IgD-negative memory B cell (primary cell): Measurements from ENCODE around the gene ABHD10. TPM values are rescaled to one million over a fixed set of nuclear protein-coding genes. Genes with fewer than 3 reads are reported as not detected.

Experiments used
- H3K27ac Mint-ChIP-seq, 3 donors: one replicate each; pipeline ENCODE4 v1.8.0; 2020 to 2022; ENCODE audit warnings: mild to moderate bottlenecking in 3 of 3, mixed read lengths in 3 of 3, moderate library complexity in 1 of 3
- H3K27me3 Mint-ChIP-seq: one replicate; pipeline ENCODE4 v1.8.0; 2021; ENCODE audit warnings: mixed read lengths
- H3K36me3 Mint-ChIP-seq: one replicate; pipeline ENCODE4 v1.8.0; 2020; ENCODE audit warnings: mild to moderate bottlenecking, mixed read lengths
- H3K4me1 Mint-ChIP-seq, 3 donors: one replicate each; pipeline ENCODE4 v1.8.0; 2020 to 2022; ENCODE audit warnings: mixed read lengths in 3 of 3, mild to moderate bottlenecking in 1 of 3
- H3K4me3 Mint-ChIP-seq, 4 donors: one replicate each; pipeline ENCODE4 v1.8.0; 2020 to 2022; ENCODE audit warnings: mild to moderate bottlenecking in 4 of 4, mixed read lengths in 4 of 4, moderate library complexity in 3 of 4
- H3K9me3 Mint-ChIP-seq, 3 donors: one replicate each; pipeline ENCODE4 v1.8.0; 2020 to 2021; ENCODE audit warnings: mixed read lengths in 3 of 3, mild to moderate bottlenecking in 1 of 3
- polyA plus RNA-seq: library from polyadenylated mRNA; unstranded; fragments of 300-500 nt; fragmentation: Illumina TruSeq; gene quantifications from one replicate; pipeline ENCODE4 v1.2.3, GENCODE V29; 2021

The ABHD10 gene
- polyA plus RNA-seq, 1 donor from 2014 or later = 44.2 TPM

DNA sequence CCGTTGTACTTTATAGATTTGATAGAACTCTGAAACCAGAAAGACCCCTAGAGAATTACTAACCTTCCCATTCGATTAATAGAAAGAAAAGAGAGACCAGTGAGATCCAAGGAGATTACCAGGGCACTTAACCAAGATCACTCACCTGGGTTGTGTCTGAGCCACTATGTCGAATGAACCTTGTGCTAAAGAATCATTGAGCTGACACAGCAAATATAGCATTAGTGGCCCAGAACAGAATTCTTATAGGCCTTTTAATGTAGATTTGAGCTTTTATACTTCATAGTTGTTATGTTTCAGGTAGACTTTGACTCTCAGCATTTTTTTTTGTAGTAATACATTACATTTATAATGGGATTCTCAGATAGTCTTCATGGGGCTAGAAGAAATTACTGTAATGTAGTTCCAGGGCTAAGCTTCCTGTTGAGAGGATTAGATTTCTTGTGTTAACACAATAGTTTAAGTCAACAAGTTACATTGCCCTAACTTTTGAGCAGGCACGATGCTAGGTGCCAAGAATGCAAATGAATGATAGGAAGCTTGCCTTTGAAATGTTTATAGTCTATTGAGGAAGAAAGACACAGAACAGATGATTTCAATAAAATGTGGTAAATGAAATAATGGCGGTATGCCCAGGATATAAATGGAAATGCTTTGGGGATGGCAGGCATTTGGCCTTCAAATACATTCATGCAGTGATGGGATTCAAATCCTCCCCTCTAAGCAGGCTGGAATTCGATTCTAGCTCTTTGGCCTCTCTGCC lies 24.4 kb upstream of the ABHD10 start:
- peaks cover 2% of the 10 kb centered on the region for H3K27me3 Mint-ChIP-seq
- peaks cover under 1% of the 10 kb centered on the region for H3K36me3 Mint-ChIP-seq
- H3K4me1 Mint-ChIP-seq = no peaks in the 10 kb centered on the region
- H3K27ac Mint-ChIP-seq = no peak overlapping the region
- H3K9me3 Mint-ChIP-seq = no peaks in the 10 kb centered on the region
- no peak overlapping the region for H3K4me3 Mint-ChIP-seq

DNA sequence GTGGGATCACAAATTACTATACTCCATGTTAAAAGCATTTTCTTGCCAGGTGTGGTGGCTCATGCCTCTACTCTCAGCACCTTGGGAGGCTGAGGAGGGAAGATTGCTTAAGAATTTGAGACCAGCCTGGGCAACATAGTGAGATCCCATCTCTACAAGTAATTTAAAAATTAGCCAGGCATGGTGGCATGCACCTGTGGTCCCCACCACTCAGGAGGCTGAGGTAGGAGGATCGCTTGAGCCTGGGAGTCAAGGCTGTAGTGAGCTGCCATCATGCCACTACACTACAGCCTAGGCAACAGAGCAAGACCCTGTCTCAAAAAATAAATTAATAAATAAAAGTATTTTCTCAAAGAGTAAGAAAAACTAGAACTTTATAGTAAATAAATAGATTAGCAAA lies 22.9 kb upstream of the ABHD10 start:
- Mint-ChIP-seq H3K4me1 (no peaks in the 10 kb centered on the region), H3K4me3 (no peak overlapping the region), H3K36me3 (peaks cover 3% of the 10 kb centered on the region), H3K9me3 (no peaks in the 10 kb centered on the region), H3K27ac (no peak overlapping the region), H3K27me3 (peaks cover 2% of the 10 kb centered on the region)

- H3K27me3 Mint-ChIP-seq = peaks cover 2% of the 10 kb centered on the region
- no peak overlapping the region for H3K27ac Mint-ChIP-seq
- no peaks in the 10 kb centered on the region for H3K4me1 Mint-ChIP-seq
- H3K36me3 Mint-ChIP-seq = peaks cover 3% of the 10 kb centered on the region
- H3K4me3 Mint-ChIP-seq = no peak overlapping the region
- no peaks in the 10 kb centered on the region for H3K9me3 Mint-ChIP-seq
Measured at GRCh38 chr3:111956449-111956848, 22.4 kb upstream of the ABHD10 start.

DNA sequence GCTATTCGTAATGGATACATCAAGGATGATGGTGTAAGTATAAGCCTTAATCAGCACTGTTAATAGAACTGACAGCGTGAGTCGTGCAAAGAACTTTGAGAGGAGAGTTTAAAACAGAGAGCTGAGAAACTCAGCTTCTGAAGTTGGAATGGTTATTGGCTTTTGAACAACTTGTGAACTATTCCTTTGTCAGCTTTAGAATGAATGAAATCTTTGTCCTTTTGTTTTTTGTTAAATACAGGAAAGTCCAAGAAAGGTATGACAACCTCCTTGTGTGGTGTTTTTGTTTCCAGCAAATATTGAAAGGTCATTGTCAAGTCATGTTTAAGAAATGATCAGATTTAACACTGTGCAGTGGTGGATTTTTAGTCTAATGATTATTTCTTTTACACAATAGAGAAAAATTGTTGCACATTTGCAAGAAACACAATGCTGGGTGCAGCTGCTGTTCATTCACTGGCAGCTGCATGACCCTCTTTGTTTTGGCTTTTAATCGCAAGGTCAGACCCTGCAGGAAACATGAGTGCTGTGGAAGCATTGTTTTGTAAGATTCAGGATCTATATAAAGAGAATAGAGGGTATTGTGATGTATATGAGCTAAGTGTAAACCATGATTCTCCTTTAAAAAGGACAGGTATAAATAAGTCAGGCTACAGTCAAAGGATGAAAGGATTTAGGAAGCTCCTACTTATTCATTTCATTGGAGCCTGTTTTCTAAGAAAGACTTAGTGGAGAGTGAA lies 21.7 kb upstream of the ABHD10 start:
- no peak overlapping the region for H3K27ac Mint-ChIP-seq
- H3K9me3 Mint-ChIP-seq = no peaks in the 10 kb centered on the region
- H3K4me3 Mint-ChIP-seq = no peak overlapping the region
- H3K4me1 Mint-ChIP-seq = no peaks in the 10 kb centered on the region
- H3K27me3 Mint-ChIP-seq = no peaks in the 10 kb centered on the region
- peaks cover 3% of the 10 kb centered on the region for H3K36me3 Mint-ChIP-seq

DNA sequence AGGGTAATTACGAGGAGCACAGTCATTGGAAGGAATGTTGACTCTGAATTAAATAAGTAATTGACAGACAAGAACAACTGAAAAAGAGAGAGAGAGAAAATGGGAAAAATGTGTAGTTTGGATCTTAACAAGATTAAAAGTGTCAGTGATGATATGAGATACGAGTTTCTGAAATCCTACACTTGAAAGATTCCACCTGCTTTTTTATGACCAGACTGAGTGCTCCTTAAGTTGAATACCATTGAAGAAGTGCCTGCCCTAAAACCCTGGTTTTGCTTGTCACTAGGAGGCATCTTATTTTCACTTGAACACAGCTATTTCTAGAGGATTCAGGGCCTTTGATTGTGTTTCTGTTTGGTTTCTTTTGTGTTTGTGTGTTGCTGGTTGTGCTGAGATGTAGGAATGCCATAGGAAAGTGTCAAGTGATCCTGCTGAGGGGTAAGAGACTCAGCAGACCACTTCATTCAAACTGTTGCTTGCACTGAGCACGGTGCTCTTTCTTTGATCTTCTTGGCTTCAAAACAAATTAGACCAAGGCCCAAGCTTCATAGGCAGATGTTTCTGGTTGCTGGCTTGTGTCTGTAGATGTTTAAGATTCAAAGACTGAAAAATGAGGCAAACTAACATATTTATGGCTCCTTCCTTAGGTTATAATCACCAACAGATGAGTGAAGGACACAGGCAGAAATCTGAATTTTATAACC lies 17.2 kb upstream of the ABHD10 start:
- H3K27me3 Mint-ChIP-seq = no peaks in the 10 kb centered on the region

DNA sequence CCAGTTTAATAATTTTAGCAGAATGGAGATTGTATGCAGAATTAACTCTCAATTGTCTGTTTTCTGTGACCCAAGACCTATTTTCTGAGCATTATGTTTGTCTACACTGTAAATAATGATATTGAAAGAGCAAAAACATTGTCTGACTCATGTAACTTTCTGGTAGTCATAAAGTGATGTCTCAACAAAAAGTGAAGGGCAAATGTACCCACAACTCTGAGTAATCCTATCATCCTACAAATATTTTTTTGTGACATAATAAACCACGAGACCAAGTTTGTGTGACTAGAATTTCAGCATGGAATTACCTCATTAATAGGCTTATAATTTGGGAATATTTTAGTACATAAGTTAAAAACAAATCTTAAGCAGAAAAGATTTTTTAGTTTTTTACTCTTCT lies 15.4 kb upstream of the ABHD10 start:
- Mint-ChIP-seq H3K36me3 (peaks cover 3% of the 10 kb centered on the region), H3K27me3 (no peaks in the 10 kb centered on the region), H3K4me1 (peaks cover 2 to 5% (median 2%) of the 10 kb centered on the region in 3 donors)

More for the DNA sequence above, 17.2 kb upstream of the ABHD10 start:
- Mint-ChIP-seq H3K9me3 (no peaks in the 10 kb centered on the region), H3K4me1 (no peaks in the 10 kb centered on the region), H3K4me3 (no peak overlapping the region), H3K27ac (no peak overlapping the region), H3K36me3 (peaks cover 3% of the 10 kb centered on the region)

GRCh38 chr3:111965484-111965883 lies 13.3 kb upstream of the ABHD10 start:
- no peak overlapping the region for H3K4me3 Mint-ChIP-seq
- H3K27me3 Mint-ChIP-seq = no peaks in the 10 kb centered on the region
- no peaks in the 10 kb centered on the region for H3K36me3 Mint-ChIP-seq
- no peaks in the 10 kb centered on the region for H3K9me3 Mint-ChIP-seq
- peaks cover 2 to 5% (median 2%) of the 10 kb centered on the region in 3 donors for H3K4me1 Mint-ChIP-seq
- no peak overlapping the region for H3K27ac Mint-ChIP-seq

More for the DNA sequence above, 15.4 kb upstream of the ABHD10 start:
- Mint-ChIP-seq H3K9me3 (no peaks in the 10 kb centered on the region), H3K27ac (no peak overlapping the region), H3K4me3 (no peak overlapping the region)

DNA sequence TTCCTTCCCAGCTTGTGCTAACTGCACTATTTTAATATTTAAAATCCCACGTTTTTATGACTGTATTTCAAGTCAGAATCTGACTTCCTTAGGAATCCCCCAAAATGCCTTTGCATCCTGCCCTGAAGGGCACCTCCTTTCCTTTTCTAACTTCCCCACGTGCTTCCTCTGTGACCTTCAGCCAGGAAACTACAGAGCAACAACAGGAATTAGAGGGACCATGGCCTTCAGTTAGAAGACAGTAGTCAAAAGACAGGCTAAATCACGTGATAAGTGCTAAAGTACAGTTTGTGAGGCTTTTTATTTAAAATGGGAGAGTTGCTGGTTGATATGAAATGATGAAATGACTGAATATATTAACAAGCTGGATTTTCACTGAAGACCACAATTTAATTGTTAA lies 11.8 kb upstream of the ABHD10 start:
- no peak overlapping the region for H3K27ac Mint-ChIP-seq
- no peaks in the 10 kb centered on the region for H3K36me3 Mint-ChIP-seq
- no peak overlapping the region for H3K4me3 Mint-ChIP-seq
- H3K4me1 Mint-ChIP-seq = peaks cover 2 to 5% (median 2%) of the 10 kb centered on the region in 3 donors
- no peaks in the 10 kb centered on the region for H3K9me3 Mint-ChIP-seq
- H3K27me3 Mint-ChIP-seq = no peaks in the 10 kb centered on the region

- H3K9me3 Mint-ChIP-seq = no peaks in the 10 kb centered on the region
- peaks cover 2 to 5% (median 2%) of the 10 kb centered on the region in 3 donors for H3K4me1 Mint-ChIP-seq
- no peaks in the 10 kb centered on the region for H3K27me3 Mint-ChIP-seq
- H3K27ac Mint-ChIP-seq = no peak overlapping the region
- H3K36me3 Mint-ChIP-seq = no peaks in the 10 kb centered on the region
- no peak overlapping the region for H3K4me3 Mint-ChIP-seq
Measured at GRCh38 chr3:111967651-111968274, 11.1 kb upstream of the ABHD10 start.

DNA sequence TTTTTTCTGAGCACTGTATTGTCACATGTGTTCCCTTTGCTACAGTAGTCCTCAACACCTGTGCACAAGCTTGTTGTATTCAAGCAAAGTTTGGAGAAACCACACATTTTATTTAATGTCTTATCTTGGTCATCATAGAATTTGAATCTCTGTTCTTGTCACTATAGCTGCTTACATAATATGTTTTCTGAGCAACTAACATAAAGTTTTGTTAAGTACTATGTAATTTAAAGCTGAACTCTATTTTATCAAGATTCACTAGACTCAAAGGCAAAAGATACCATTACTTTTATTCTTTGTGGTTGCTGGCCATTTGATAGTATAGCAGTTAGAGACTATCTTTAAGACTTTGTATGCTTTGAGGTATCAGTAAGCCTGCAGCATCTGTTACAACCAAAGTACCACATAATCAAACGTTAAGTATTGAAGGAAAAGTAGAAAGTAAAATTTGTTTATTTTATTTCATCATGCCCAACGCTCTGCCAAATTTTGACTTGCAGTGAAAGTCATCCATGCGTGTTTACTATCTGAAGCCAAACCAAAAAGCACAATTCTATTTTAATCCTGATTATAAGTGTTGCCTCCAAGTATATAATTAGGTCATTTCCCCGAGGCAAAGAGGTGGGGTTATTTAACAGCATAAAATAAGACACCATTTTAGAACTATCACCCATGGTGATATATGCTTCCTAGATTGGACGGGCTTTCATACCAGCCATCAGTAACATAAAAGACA lies 10.3 kb upstream of the ABHD10 start:
- Mint-ChIP-seq H3K9me3 (no peaks in the 10 kb centered on the region), H3K27me3 (no peaks in the 10 kb centered on the region), H3K4me1 (peaks cover 2 to 5% (median 2%) of the 10 kb centered on the region in 3 donors), H3K36me3 (no peaks in the 10 kb centered on the region), H3K4me3 (no peak overlapping the region), H3K27ac (no peak overlapping the region)

DNA sequence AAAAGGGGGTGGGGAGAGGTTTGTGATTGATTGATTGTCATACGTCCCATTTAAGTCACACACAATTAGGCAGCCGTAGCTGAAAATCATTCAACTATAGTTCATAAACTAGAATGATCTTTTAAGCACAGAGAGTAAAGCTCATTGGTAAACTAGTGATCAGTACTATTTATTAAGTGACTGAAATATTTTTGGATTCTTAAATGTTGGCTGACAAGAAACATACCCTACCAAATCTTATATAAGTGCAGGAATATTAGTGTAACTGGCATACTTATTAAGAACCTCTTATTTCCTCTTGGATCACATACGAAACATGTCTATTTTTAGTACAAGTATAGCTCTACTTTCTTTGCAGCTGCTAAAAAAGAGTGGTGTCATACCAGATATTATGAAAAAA lies 8.4 kb upstream of the ABHD10 start:
- H3K27ac Mint-ChIP-seq = no peak overlapping the region
- H3K36me3 Mint-ChIP-seq = no peaks in the 10 kb centered on the region
- H3K4me3 Mint-ChIP-seq = no peak overlapping the region
- H3K27me3 Mint-ChIP-seq = peaks cover 2% of the 10 kb centered on the region
- H3K9me3 Mint-ChIP-seq = no peaks in the 10 kb centered on the region
- H3K4me1 Mint-ChIP-seq = peaks cover 2 to 5% (median 2%) of the 10 kb centered on the region in 3 donors

DNA sequence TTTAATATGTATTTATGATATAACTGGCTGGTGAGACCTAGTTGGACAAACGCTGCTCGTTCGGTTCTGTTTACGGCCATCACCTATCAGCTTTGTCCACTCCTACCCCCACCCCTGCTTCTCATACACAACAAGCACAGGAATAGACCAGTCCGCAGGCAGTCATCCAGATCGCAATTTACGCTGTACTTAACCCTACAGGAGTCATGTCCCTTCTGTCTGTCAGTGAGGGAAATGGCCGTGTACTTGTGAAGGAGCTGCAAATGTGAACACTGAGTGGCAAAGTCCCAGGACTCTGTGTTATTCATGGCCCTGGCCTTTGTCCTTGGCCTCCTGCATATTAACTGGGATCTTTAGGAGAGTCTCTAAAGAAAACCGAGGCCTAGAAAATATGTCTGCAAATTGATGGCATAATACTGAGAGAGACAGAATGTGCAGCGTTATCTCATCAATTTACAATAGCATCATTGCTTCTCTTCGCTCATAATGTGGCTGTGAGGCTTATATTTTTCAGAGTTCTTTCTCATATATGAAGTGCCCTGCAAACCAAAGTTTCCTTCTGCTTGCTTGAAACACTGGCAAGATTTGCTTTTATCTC lies 7.2 kb upstream of the ABHD10 start:
- Mint-ChIP-seq H3K4me3 (no peak overlapping the region), H3K27ac (no peak overlapping the region), H3K9me3 (no peaks in the 10 kb centered on the region), H3K36me3 (no peaks in the 10 kb centered on the region), H3K27me3 (peaks cover 2% of the 10 kb centered on the region), H3K4me1 (peaks cover 2 to 10% (median 2%) of the 10 kb centered on the region in 3 donors)

DNA sequence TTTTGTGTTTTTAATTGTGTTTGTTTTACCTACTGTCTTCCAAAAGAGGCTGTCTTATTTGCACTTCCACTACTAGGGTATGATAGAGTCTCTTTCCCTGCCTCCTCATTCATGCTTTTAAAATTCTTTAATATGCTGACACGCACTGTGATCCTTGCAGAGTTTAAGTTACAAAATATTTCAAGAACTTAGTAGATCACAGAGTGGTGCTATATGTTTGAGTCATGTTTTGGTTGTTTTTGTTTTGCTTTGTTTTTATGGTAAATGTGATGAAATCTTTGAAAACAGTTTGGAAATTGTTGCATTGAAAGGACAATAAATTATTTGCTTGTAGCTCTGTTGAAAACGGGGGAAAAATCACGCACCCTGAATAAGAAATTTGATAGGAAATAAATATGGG lies 5.9 kb upstream of the ABHD10 start:
- Mint-ChIP-seq H3K9me3 (no peaks in the 10 kb centered on the region), H3K36me3 (no peaks in the 10 kb centered on the region), H3K4me3 (no peak overlapping the region), H3K4me1 (peaks cover 0 to 7% (median 0%) of the 10 kb centered on the region in 3 donors), H3K27ac (no peak overlapping the region), H3K27me3 (peaks cover 4% of the 10 kb centered on the region)

DNA sequence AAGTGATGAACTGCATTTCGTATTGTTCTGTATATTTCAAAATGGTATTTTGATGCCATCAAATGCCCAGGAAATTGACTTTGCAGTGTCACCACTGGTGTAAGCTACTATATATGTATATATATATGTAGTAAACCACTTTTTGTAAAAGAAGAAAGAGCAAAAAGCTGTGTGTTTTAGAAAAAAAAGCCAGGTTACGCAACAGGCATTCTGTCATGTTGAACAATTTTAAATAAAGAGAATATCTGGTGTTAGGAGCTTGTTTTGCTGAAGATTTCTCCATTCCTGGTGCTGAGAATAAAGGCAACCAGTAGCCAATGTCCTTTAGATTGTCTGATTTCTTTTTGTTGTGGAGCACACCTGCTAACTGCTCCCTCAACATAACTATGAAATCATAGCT lies 3.7 kb upstream of the ABHD10 start:
- H3K4me1 Mint-ChIP-seq = peaks cover 6 to 22% (median 8%) of the 10 kb centered on the region in 3 donors
- H3K36me3 Mint-ChIP-seq = no peaks in the 10 kb centered on the region
- no peak overlapping the region for H3K27ac Mint-ChIP-seq
- H3K27me3 Mint-ChIP-seq = peaks cover 4% of the 10 kb centered on the region
- no peak overlapping the region for H3K4me3 Mint-ChIP-seq
- H3K9me3 Mint-ChIP-seq = no peaks in the 10 kb centered on the region
